ENCODE measurements around the gene TLX1. TPM values are rescaled to one million over a fixed set of nuclear protein-coding genes. Genes with fewer than 3 reads are reported as not detected.

TLX1 gene
- total RNA-seq, 4 donors from 2014 or later, result not detected

DNA sequence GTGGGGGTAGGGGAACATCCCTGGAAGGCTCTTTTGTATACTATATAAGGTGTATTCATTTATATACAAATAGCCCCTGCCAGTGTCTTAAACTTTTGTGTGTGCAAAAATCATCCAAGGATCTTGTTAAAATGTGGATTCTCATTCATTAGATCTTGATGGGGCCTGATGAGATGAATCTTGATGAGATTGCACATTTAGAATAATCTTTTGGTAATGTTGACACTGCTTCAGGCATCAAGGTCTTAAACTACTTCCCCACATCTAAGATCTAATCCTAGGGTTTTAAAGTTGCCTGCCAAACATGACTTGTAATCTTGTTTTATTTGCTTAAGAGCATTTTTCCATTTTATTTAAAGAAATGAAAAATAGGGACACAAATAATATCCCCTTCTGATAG is 13.0 kb downstream of the TLX1 start:
- TF ChIP-seq POLR2A (IDR thresholded peaks at IDR 0.05), result no peak
- no peak for TF ChIP-seq CTCF (IDR thresholded peaks at IDR 0.05)
- Histone ChIP-seq H3K4me3 (no peak overlapping the region), H3K27me3 (peaks cover 14 to 75% of the 10 kb centered on the region in 2 donors), H3K36me3 (no peaks in the 10 kb centered on the region), H3K27ac (no peak overlapping the region), H3K9me3 (no peaks in the 10 kb centered on the region), H3K4me1 (no peaks in the 10 kb centered on the region)
- no peak for DNase-seq
- intact Hi-C loops (cut with DNase I; ENCODE audit: low total_unique reads), result no loop called here

DNA sequence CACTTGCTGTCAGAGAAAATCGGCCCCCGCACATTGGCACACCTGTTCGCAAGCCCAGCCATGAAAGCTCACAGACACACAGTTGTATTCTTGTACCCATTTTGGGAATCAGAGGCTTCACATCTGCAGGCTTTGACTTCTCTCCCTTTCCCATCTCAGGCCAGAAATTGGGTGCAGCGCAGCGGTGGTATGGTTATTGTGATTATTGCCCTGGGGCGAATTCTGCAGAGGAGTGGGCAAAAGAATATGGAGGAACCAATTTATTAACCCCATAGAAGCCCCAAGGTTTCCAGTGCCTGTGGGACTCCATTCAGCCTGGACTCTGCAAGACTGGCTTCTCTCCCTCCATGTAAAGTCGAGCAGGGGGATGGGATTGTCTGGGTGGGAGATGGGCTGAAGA is 14.0 kb downstream of the TLX1 start:
- no peaks in the 10 kb centered on the region for H3K4me1 ChIP-seq
- no peaks in the 10 kb centered on the region for H3K36me3 ChIP-seq
- DNase-seq, result no peak
- TF ChIP-seq CTCF (IDR thresholded peaks at IDR 0.05) (no peak), POLR2A (IDR thresholded peaks at IDR 0.05) (no peak)
- no peak overlapping the region for H3K4me3 ChIP-seq
- peaks cover 11 to 64% of the 10 kb centered on the region in 2 donors for H3K27me3 ChIP-seq
- H3K27ac ChIP-seq, result no peak overlapping the region
- intact Hi-C loops (cut with DNase I; ENCODE audit: low total_unique reads), result no loop called here
- no peaks in the 10 kb centered on the region for H3K9me3 ChIP-seq

GRCh38 chr10:101145750-101146391 is 14.8 kb downstream of the TLX1 start:
- Histone ChIP-seq H3K36me3 (no peaks in the 10 kb centered on the region), H3K4me3 (no peak overlapping the region), H3K9me3 (no peaks in the 10 kb centered on the region), H3K27ac (no peak overlapping the region), H3K4me1 (no peaks in the 10 kb centered on the region), H3K27me3 (peaks cover 8 to 56% of the 10 kb centered on the region in 2 donors)
- DNase-seq, result no peak
- TF ChIP-seq POLR2A (IDR thresholded peaks at IDR 0.05) (no peak), CTCF (IDR thresholded peaks at IDR 0.05) (no peak)
- intact Hi-C loops (cut with DNase I; ENCODE audit: low total_unique reads), result no loop called here

- no peaks in the 10 kb centered on the region for H3K36me3 ChIP-seq
- no peaks in the 10 kb centered on the region for H3K9me3 ChIP-seq
- TF ChIP-seq CTCF (IDR thresholded peaks at IDR 0.05) (no peak), POLR2A (IDR thresholded peaks at IDR 0.05) (no peak)
- no peak overlapping the region for H3K27ac ChIP-seq
- no peaks in the 10 kb centered on the region for H3K4me1 ChIP-seq
- peaks cover 8 to 49% of the 10 kb centered on the region in 2 donors for H3K27me3 ChIP-seq
- no peak for DNase-seq
- H3K4me3 ChIP-seq, result no peak overlapping the region
- intact Hi-C loops (cut with DNase I; ENCODE audit: low total_unique reads), result no loop called here
Measured at GRCh38 chr10:101146392-101147251, 15.5 kb downstream of the TLX1 start.

- Histone ChIP-seq H3K27ac (no peak overlapping the region), H3K9me3 (no peaks in the 10 kb centered on the region), H3K4me1 (no peaks in the 10 kb centered on the region), H3K27me3 (peaks cover 3 to 16% of the 10 kb centered on the region in 2 donors), H3K4me3 (no peak overlapping the region), H3K36me3 (no peaks in the 10 kb centered on the region)
- intact Hi-C loops (cut with DNase I; ENCODE audit: low total_unique reads), result no loop called here
- TF ChIP-seq POLR2A (IDR thresholded peaks at IDR 0.05) (no peak), CTCF (IDR thresholded peaks at IDR 0.05) (no peak)
- DNase-seq, result no peak
Measured at GRCh38 chr10:101151395-101151794, 20.3 kb downstream of the TLX1 start.
